Thoracic aorta (tissue), 2 donors: ENCODE measurements around the gene RNH1. TPM values are rescaled to one million over a fixed set of nuclear protein-coding genes. Genes with fewer than 3 reads are reported as not detected.

Experiments used
- ATAC-seq: fragments of 150-250 bp; one replicate; pipeline ENCODE4 v1.8.0; 2017; ENCODE audit warnings: low read depth; ENCODE audit not compliant: insufficient number of reproducible peaks, low FRiP score
- DNase-seq: peaks from one replicate; pipeline ENCODE4 v3.0.0-alpha.2; 2020; ENCODE audit warnings: low spot score
- H3K27ac ChIP-seq, 2 donors: fragments of 200-600 bp; sonication (generic); 1 replicate in 1 of 2; 2 replicates in 1 of 2; pipeline ENCODE4 v1.5.1; 2016; ENCODE audit warnings: mild to moderate bottlenecking in 2 of 2, moderate library complexity in 2 of 2
- H3K27me3 ChIP-seq: fragments of 200-600 bp; sonication (generic); replicated peaks from 2 replicates; pipeline ENCODE4 v1.6.0; 2016; ENCODE audit warnings: mild to moderate bottlenecking; ENCODE audit not compliant: insufficient read depth
- H3K36me3 ChIP-seq: fragments of 200-600 bp; sonication (generic); one replicate; pipeline ENCODE4 v1.5.1; 2016
- H3K4me1 ChIP-seq, 2 donors: fragments of 200-600 bp; sonication (generic); 1 replicate in 1 of 2; 2 replicates in 1 of 2; pipeline versions ENCODE4 v1.5.1 to v1.6.0; 2016; ENCODE audit warnings: low read depth in 2 of 2, mild to moderate bottlenecking in 1 of 2; ENCODE audit not compliant: control insufficient read depth in 1 of 2
- H3K4me3 ChIP-seq: fragments of 200-600 bp; sonication (generic); 2 replicates; pipeline ENCODE4 v1.5.1; 2016; ENCODE audit warnings: mild to moderate bottlenecking
- H3K9me3 ChIP-seq: fragments of 200-600 bp; sonication (generic); 2 replicates; pipeline ENCODE4 v1.5.1; 2016
- CTCF ChIP-seq: fragments of 200-600 bp; sonication (generic); IDR thresholded peaks from one replicate; pipeline ENCODE4 v1.5.1; 2019; ENCODE audit warnings: antibody characterized with exemption
- total RNA-seq, 2 donors: library from RNA; depleted of rRNA; stranded (reverse); fragments of >200 nt; gene quantifications; one replicate each; pipeline versions ENCODE4 v1.1.0 to v1.2.3, GENCODE V29; 2016

Gene RNH1
- total RNA-seq, 2 donors from 2014 or later, result 224 to 355 TPM

GRCh38 chr11:452203-452744, 54.8 kb downstream of the RNH1 start:
- peaks cover 4% of the 10 kb centered on the region for H3K36me3 ChIP-seq
- DNase-seq, result no peak
- TF ChIP-seq CTCF, result no peak
- H3K4me1 ChIP-seq, result peaks cover 18 to 26% of the 10 kb centered on the region in 2 donors
- ATAC-seq, result no peak
- H3K27ac ChIP-seq, result no peak overlapping the region
- no peak overlapping the region for H3K4me3 ChIP-seq
- no peaks in the 10 kb centered on the region for H3K9me3 ChIP-seq
- H3K27me3 ChIP-seq, result no peaks in the 10 kb centered on the region

- no peak for ATAC-seq
- TF ChIP-seq CTCF, result no peak
- Histone ChIP-seq H3K9me3 (no peaks in the 10 kb centered on the region), H3K27me3 (no peaks in the 10 kb centered on the region), H3K4me1 (peaks cover 18 to 26% of the 10 kb centered on the region in 2 donors), H3K36me3 (peaks cover 4% of the 10 kb centered on the region), H3K4me3 (peak overlapping the region; percentile 88), H3K27ac (peak overlapping the region in 1 of 2 donors; percentile 63)
- no peak for DNase-seq
These were observed 55.3 kb downstream of the RNH1 start for GRCh38 chr11:451738-452137.

GRCh38 chr11:450809-451451, 56.1 kb downstream of the RNH1 start:
- Histone ChIP-seq H3K4me1 (peaks cover 18 to 26% of the 10 kb centered on the region in 2 donors), H3K27ac (peak overlapping the region in 1 of 2 donors; percentile 63), H3K9me3 (no peaks in the 10 kb centered on the region), H3K36me3 (peaks cover 4% of the 10 kb centered on the region), H3K4me3 (peak overlapping the region; percentile 88), H3K27me3 (no peaks in the 10 kb centered on the region)
- ATAC-seq, result no peak
- TF ChIP-seq CTCF, result no peak
- DNase-seq, result no peak

- peak within 1 kb of the TSS; percentile 62 to 63 for H3K27ac ChIP-seq
- no peaks in the 10 kb centered on the region for H3K9me3 ChIP-seq
- H3K4me3 ChIP-seq, result peak within 1 kb of the TSS; percentile 88
- peaks cover 18 to 26% of the 10 kb centered on the region in 2 donors for H3K4me1 ChIP-seq
- H3K27me3 ChIP-seq, result no peaks in the 10 kb centered on the region
- TF ChIP-seq CTCF, result no peak
- ATAC-seq (peak; percentile 60), DNase-seq (peak; percentile 92)
- H3K36me3 ChIP-seq, result peaks cover 4% of the 10 kb centered on the region
These were observed 56.9 kb downstream of the RNH1 start, which contains the start of gene PTDSS2 for GRCh38 chr11:449889-450808. Gene PTDSS2 (plus strand): TSS chr11:450279. CDS start chr11:450456, 177 bp downstream.
